AG09309 (cell line): ENCODE results near the gene OSBPL3.

Experiments
- DNase-seq: peaks from one replicate; pipeline ENCODE4 v3.0.0-alpha.2; 2010; ENCODE audit warnings: low read depth
- H3K4me3 ChIP-seq: 2 replicates; pipeline ENCODE4 v1.5.1; 2011; ENCODE audit warnings: mild to moderate bottlenecking, low read depth, low read length, moderate library complexity; ENCODE audit not compliant: control insufficient read depth
- CTCF ChIP-seq: IDR thresholded peaks from 2 replicates; pipeline ENCODE4 v1.5.1; 2011; ENCODE audit warnings: mild to moderate bottlenecking, low read depth, low read length, inconsistent platforms; ENCODE audit not compliant: insufficient read depth, control insufficient read depth; ENCODE audit errors: missing control alignments

The OSBPL3 gene

GRCh38 chr7:24965831-24966708, 13.9 kb downstream of the OSBPL3 start:
- no peak overlapping the region for H3K4me3 ChIP-seq
- DNase-seq, result no peak

GRCh38 chr7:24964191-24964590, 15.8 kb downstream of the OSBPL3 start:
- no peak for DNase-seq
- H3K4me3 ChIP-seq, result no peak overlapping the region
- no peak for TF ChIP-seq CTCF

More at GRCh38 chr7:24965831-24966708, 13.9 kb downstream of the OSBPL3 start:
- TF ChIP-seq CTCF, result no peak

GRCh38 chr7:24963218-24963617, 16.8 kb downstream of the OSBPL3 start:
- H3K4me3 ChIP-seq, result no peak overlapping the region
- DNase-seq, result no peak
- TF ChIP-seq CTCF, result no peak

- TF ChIP-seq CTCF, result no peak
These were observed 17.5 kb downstream of the OSBPL3 start for GRCh38 chr7:24962418-24962962.

GRCh38 chr7:24959735-24960485, 20.1 kb downstream of the OSBPL3 start:
- DNase-seq, result no peak
- no peak for TF ChIP-seq CTCF
- no peak overlapping the region for H3K4me3 ChIP-seq

More at GRCh38 chr7:24962418-24962962, 17.5 kb downstream of the OSBPL3 start:
- DNase-seq, result no peak
- no peak overlapping the region for H3K4me3 ChIP-seq

GRCh38 chr7:24958399-24958798, 21.6 kb downstream of the OSBPL3 start:
- no peak for TF ChIP-seq CTCF
- DNase-seq, result no peak
- no peak overlapping the region for H3K4me3 ChIP-seq
